Activated CD4-positive, CD25-positive, alpha-beta regulatory T cell (primary cell): ENCODE results near the gene ERFE.

Experiments used
- DNase-seq, 4 experiments: peaks; one replicate each; lab custom pipeline; 2025; lab: John Stamatoyannopoulos, UW

The ERFE gene

GRCh38 chr2:238216651-238217184 lies 57.9 kb downstream of the ERFE start:
- DNase-seq, result no peak
